AG04449 (cell line): ENCODE measurements around the gene ATP5F1D.

ENCODE experiments used
- CTCF ChIA-PET: fragments of 350-600 bp; formaldehyde crosslinking; extraction: SDS; loops from one replicate; lab custom pipeline; 2021; ENCODE audit warnings: antibody characterized with exemption; lab: Yijun Ruan, JAX
- POLR2A ChIA-PET: fragments of 400-600, 350-600 bp; formaldehyde crosslinking; extraction: SDS; loops from one replicate; lab custom pipeline; 2020; ENCODE audit warnings: antibody characterized with exemption, inconsistent platforms; lab: Yijun Ruan, JAX
- DNase-seq: peaks from one replicate; pipeline ENCODE4 v3.0.0-alpha.2; 2010; ENCODE audit warnings: low read depth, low spot score
- H3K4me3 ChIP-seq: 2 replicates; pipeline ENCODE4 v1.5.1; 2011; ENCODE audit warnings: low read depth, mild to moderate bottlenecking, control low read depth, low read length
- TF ChIP-seq, protein P1 (sequence below): IDR thresholded peaks from one replicate; pipeline ENCODE4 v1.5.1; 2011; ENCODE audit warnings: mild to moderate bottlenecking, moderate library complexity, low read length, control low read depth, inconsistent platforms; ENCODE audit not compliant: insufficient read depth; ENCODE audit errors: missing control alignments

Gene ATP5F1D

DNA sequence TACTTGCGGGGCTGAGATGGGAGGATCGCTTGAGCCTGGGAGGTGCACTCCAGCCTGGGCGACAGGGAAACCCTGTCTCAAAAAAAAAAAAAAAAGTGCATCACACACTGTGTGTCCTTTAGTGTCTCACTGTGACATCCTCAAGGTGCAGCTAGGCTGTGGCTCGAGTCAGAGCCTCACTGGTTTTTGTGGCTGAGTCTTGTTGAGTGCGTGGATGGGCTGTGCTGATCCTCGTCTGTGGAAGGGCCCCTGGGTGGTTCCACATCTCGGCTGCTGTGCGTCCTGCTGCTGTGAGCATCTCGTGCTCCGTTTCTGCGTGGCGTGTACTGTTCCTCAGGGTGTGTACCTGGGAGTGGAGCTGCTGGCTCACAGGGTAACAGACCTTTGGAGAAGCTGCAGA lies 24.8 kb upstream of the ATP5F1D start:
- no peak overlapping the region for H3K4me3 ChIP-seq
- CTCF ChIA-PET: interaction anchor here (0.6 to 2.0 kb wide), 9 partner anchors 9 to 116 kb away, joined by 3 to 9 read pairs (median 3); partner anchors contain the start of gene ATP5F1D
- DNase-seq: no peak
- POLR2A ChIA-PET: interaction anchor here (0.6 to 2.3 kb wide), 4 partner anchors 13 to 52 kb away, joined by 3 to 9 read pairs (median 3); partner anchors contain the start of gene CIRBP
- TF ChIP-seq, protein P1, sequence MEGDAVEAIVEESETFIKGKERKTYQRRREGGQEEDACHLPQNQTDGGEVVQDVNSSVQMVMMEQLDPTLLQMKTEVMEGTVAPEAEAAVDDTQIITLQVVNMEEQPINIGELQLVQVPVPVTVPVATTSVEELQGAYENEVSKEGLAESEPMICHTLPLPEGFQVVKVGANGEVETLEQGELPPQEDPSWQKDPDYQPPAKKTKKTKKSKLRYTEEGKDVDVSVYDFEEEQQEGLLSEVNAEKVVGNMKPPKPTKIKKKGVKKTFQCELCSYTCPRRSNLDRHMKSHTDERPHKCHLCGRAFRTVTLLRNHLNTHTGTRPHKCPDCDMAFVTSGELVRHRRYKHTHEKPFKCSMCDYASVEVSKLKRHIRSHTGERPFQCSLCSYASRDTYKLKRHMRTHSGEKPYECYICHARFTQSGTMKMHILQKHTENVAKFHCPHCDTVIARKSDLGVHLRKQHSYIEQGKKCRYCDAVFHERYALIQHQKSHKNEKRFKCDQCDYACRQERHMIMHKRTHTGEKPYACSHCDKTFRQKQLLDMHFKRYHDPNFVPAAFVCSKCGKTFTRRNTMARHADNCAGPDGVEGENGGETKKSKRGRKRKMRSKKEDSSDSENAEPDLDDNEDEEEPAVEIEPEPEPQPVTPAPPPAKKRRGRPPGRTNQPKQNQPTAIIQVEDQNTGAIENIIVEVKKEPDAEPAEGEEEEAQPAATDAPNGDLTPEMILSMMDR: no peak

DNA sequence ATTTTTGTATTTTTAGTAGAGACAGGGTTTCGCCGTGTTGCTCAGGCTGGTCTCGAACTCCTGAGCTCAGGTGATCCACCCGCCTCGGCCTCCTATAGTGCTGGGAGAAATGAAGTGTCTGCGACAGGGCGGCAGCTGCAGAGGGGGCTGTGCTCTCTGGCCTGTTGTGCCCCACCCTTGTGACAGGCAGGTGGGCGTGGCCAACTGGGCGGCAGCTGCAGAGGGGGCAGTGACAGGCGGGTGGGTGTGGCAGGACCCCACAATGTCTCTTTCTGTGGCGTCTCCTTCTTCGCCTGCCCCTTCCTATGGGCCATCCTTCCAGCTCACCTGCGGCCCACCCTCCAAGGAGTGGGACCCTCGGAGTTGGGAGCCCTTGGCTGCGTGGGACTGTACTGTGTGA lies 24.2 kb upstream of the ATP5F1D start:
- POLR2A ChIA-PET: interaction anchor here (0.6 to 2.3 kb wide), 3 partner anchors 13 to 52 kb away, joined by 3 to 9 read pairs (median 3); partner anchors contain the start of gene CIRBP
- H3K4me3 ChIP-seq: no peak overlapping the region
- TF ChIP-seq, protein P1: no peak
- CTCF ChIA-PET: interaction anchor here (0.6 to 2.0 kb wide), 8 partner anchors 8 to 116 kb away, joined by 3 to 9 read pairs (median 4); no protein-coding TSS in a partner anchor
- no peak for DNase-seq

DNA sequence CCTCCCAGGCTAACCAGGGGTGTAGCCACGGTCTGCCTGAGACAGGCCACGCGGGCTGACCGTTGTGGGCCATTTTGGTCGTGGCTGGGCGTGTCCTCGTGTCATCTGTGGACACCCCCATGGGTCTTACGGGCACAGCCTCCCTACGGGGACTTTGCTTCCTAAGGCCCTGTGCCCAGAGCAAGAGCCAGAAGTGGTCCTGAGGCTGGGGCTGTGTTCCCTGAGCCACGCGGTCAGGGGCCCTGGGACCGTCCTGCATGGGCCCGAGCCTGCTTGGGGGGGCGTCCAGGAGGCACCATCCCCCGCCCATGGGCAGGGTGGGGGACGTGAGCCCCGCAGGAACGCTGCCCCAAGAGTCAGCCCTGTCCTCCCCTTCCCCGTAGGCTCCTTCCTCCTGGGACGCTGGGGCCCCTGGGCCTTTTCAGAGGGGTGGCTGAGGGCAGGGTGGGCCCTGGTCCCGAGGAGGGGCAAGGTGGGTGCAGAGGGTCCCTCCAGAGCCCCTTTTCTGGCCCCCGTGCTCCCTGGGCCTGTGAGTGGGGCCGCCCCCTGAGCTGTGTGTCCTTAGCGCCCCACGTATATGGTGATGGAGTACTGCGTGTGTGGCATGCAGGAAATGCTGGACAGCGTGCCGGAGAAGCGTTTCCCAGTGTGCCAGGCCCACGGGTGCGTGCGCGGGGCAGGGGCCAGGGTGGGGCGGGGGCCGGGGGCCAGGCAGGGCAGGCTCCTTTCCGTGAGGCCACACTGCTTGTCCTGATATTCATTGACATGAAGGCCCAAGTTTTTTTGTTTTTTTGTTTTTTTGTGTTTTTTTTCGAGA lies 22.6 kb upstream of the ATP5F1D start:
- DNase-seq: no peak
- ChIA-PET CTCF (interaction anchor here (1.0 to 2.0 kb wide), 5 partner anchors 22 to 105 kb away, joined by 3 to 9 read pairs (median 4); no protein-coding TSS in a partner anchor), POLR2A (no interaction called here)
- no peak overlapping the region for H3K4me3 ChIP-seq
- TF ChIP-seq, protein P1: no peak

DNA sequence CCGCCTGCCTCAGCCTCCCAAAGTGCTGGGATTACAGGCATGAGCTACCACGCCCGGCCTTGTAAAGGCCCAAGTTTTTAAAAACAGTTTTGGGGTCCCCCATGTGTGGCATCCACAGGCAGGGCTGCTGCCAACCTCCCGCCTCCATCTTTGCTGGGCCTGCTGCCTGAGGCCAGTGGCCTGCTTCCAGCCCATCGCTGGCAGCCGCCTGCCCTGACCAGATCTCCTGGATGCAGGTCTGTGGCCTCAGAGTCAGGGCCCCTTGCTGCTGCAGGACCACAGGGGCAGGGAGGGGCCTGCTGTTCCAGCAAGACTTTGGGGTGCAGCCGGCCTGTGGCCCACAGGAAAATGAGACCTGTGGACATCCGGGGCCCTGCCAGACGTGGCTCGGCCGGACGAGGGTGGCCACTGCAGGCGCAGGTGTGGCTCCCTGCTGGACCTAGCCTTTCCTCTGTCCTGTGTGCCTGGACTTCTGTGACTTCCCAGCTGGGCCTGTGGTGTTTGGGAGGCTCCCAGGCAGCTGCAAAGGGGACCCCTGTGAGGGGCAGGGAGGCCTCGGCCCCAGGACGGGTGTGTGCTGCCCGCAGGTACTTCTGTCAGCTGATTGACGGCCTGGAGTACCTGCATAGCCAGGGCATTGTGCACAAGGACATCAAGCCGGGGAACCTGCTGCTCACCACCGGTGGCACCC lies 21.6 kb upstream of the ATP5F1D start:
- ChIA-PET POLR2A (no interaction called here), CTCF (interaction anchor here (1.1 to 1.3 kb wide), 3 partner anchors 13 to 47 kb away, joined by 3 to 4 read pairs (median 4); no protein-coding TSS in a partner anchor)
- TF ChIP-seq, protein P1: no peak
- no peak overlapping the region for H3K4me3 ChIP-seq
- DNase-seq: no peak

DNA sequence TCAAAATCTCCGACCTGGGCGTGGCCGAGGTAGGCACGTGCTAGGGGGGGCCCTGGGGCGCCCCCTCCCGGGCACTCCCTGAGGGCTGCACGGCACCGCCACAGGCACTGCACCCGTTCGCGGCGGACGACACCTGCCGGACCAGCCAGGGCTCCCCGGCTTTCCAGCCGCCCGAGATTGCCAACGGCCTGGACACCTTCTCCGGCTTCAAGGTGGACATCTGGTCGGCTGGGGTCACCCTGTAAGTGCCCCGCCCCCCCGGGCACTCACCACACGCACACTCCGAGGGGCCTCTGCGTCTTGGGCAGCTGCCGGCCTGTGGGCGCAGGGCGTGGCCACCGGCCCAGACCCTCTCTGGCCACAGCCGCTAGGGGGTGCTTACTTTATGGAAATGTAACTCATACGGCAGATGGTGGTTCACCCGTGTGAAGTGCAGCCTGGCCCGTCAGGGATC lies 21.0 kb upstream of the ATP5F1D start:
- no peak overlapping the region for H3K4me3 ChIP-seq
- ChIA-PET CTCF (interaction anchor here (0.7 to 2.7 kb wide), 7 partner anchors 12 to 47 kb away, joined by 3 to 16 read pairs (median 4); partner anchors contain the start of gene ATP5F1D), POLR2A (no interaction called here)
- TF ChIP-seq, protein P1: no peak
- no peak for DNase-seq
